OCI-LY7 (cell line): ENCODE data around the gene SLC6A18. TPM values are rescaled to one million over a fixed set of nuclear protein-coding genes. Genes with fewer than 3 reads are reported as not detected.

ENCODE experiments used
- BruUV-seq: library from RNA; stranded (reverse); fragments of 400-500 nt; replicated peaks from 2 replicates; lab custom pipeline; 2021; lab: Mats Ljungman, UMichigan
- CTCF ChIA-PET: fragments of 300-600 bp; sonication (Branson Sonifier 250); formaldehyde crosslinking; loops from one replicate; lab custom pipeline; 2022; ENCODE audit warnings: antibody characterized with exemption; ENCODE audit not compliant: unreplicated experiment; lab: Charles Lee
- POLR2A ChIA-PET: fragments of 300-600 bp; sonication (Branson Sonifier 250); formaldehyde crosslinking; loops from one replicate; lab custom pipeline; 2022; ENCODE audit warnings: antibody characterized with exemption; lab: Charles Lee
- DNase-seq: peaks from one replicate; pipeline ENCODE4 v3.0.0-alpha.2; 2015; ENCODE audit warnings: low spot score
- H2AFZ ChIP-seq: fragments of 200-600 bp; sonication (generic), shearing (Covaris generic); 2 replicates; pipeline ENCODE4 v1.6.1; 2014; ENCODE audit warnings: mild to moderate bottlenecking, antibody characterized with exemption, low read length, moderate library complexity
- H3K27ac ChIP-seq: fragments of 200-600 bp; sonication (generic); 2 replicates; pipeline ENCODE4 v1.5.1; 2014; ENCODE audit warnings: mixed run types, low read depth, mild to moderate bottlenecking, moderate library complexity, low read length, inconsistent platforms; ENCODE audit not compliant: poor library complexity, severe bottlenecking
- H3K36me3 ChIP-seq: fragments of 200-600 bp; sonication (generic); 2 replicates; pipeline ENCODE4 v1.6.1; 2014; ENCODE audit warnings: mild to moderate bottlenecking, antibody characterized with exemption, low read length, moderate library complexity, mixed read lengths; ENCODE audit not compliant: insufficient read depth
- H3K4me1 ChIP-seq: fragments of 200-600 bp; sonication (generic); 2 replicates; pipeline ENCODE4 v1.5.1; 2014; ENCODE audit warnings: mild to moderate bottlenecking, low read length; ENCODE audit not compliant: insufficient read depth, poor library complexity, severe bottlenecking
- H3K4me2 ChIP-seq: fragments of 200-600 bp; sonication (generic); 2 replicates; pipeline ENCODE4 v1.6.1; 2014; ENCODE audit warnings: mild to moderate bottlenecking, low read length
- H3K4me3 ChIP-seq: fragments of 200-600 bp; sonication (generic); 2 replicates; pipeline ENCODE4 v1.5.1; 2014; ENCODE audit warnings: mild to moderate bottlenecking, low read depth, low read length; ENCODE audit not compliant: poor library complexity, severe bottlenecking
- H3K79me2 ChIP-seq: fragments of 200-600 bp; sonication (generic); 2 replicates; pipeline ENCODE4 v1.6.1; 2016; ENCODE audit warnings: low read depth, mild to moderate bottlenecking, low read length, moderate library complexity, mixed read lengths; ENCODE audit not compliant: insufficient read depth
- H3K9me2 ChIP-seq: fragments of 200-600 bp; sonication (generic); 2 replicates; pipeline ENCODE4 v1.6.1; 2016; ENCODE audit warnings: mild to moderate bottlenecking, low read length, mixed read lengths; ENCODE audit not compliant: insufficient read depth
- H3K9me3 ChIP-seq: fragments of 200-600 bp; sonication (generic); 2 replicates; pipeline ENCODE4 v1.6.1; 2014; ENCODE audit warnings: mild to moderate bottlenecking, mixed run types, low read length, mixed read lengths
- H4K20me1 ChIP-seq: fragments of 200-600 bp; sonication (generic); 2 replicates; pipeline ENCODE4 v1.6.1; 2014; ENCODE audit warnings: mild to moderate bottlenecking, antibody characterized with exemption, low read length, moderate library complexity, mixed read lengths; ENCODE audit not compliant: insufficient read depth
- EZH2phosphoT487 ChIP-seq: fragments of 200-600 bp; sonication (generic); IDR thresholded peaks from 2 replicates; pipeline ENCODE4 v1.6.1; 2018; ENCODE audit warnings: low read depth, borderline replicate concordance, mild to moderate bottlenecking, mixed run types, antibody characterized with exemption, low read length, moderate library complexity, mixed read lengths
- intact Hi-C: fragments of 100-400 bp; cut with micrococcal nuclease; formaldehyde crosslinking; loops from one replicate; pipeline ENCODE4 v1.10.0; 2022; ENCODE audit not compliant: unreplicated experiment
- total RNA-seq, 2 experiments: library from RNA; depleted of rRNA in 1 of 2; stranded (reverse); fragments of >200 nt in 1 of 2; shearing (Covaris generic) in 1 of 2; gene quantifications; 2 replicates each; pipeline ENCODE4 v1.2.3, GENCODE V29; 2014 to 2022
- TF ChIP-seq, protein P1 (sequence below): fragments of 200-600 bp; sonication (generic); conservative IDR thresholded peaks from 2 replicates; pipeline ENCODE4 v1.5.1; 2014; ENCODE audit warnings: mild to moderate bottlenecking, antibody characterized with exemption, low read length, moderate library complexity, mixed read lengths

Gene SLC6A18
- total RNA-seq, 2 experiments from 2014 or later = not detected

DNA sequence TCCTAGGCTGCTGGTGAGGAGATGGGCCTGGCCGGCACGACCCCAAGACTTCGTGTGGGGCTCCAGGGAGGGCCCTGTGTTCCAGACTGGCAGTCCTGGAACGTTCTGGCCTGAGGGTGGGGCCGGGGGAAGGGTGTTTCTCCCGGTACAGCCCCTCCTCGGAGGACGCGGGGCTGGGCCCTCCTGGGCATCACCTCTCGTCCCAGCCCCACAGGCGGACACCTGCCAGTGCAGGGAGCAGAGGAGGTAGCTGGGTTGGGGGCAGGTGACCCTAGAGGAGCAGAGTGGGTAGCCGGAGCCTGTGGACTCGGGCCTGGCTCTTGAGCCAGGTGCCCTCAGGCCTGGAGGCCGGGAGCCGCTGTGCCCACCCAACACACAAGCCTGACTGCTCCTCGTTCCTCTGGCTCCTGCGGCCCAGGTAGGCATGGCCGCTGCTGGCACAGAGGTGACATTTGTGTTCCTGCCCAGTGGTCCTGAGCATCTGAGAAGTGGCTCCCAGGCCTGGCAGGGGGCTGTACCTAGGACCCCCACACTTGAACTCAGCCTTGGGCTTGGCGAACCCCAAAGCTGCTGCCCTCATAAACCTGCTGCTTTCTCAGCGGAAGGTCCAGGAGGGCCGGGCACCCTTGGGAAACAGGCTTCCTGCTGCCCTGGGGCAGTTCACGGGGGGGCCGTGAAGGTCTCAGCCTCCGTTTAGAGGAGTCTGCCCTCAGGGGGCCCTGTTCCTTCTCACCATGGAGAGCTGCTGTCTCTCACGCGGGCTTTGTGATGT is 23.0 kb upstream of the SLC6A18 start:
- BruUV-seq = no TSS peak
- POLR2A ChIA-PET = no interaction called here
- H3K9me3 ChIP-seq = no peaks in the 10 kb centered on the region

DNA sequence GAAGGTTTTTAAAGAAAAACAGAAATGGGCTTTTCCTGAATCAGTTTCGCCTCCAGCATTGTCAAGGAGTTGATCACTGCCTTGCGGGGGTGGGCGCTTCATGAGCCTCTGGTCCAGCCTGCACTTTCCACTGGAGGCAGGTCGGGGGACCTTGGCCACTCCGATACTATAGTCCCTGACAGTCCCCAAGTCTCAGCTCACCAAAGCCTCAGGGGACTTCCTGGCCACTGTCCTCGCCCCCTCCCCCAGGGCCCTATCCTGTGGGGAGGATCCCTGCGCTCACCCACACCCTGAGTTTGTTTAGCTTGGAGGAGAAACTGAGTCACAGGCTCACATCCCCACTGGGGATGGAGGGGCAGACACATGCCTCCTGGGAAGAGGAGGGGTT is 22.4 kb upstream of the SLC6A18 start:
- DNase-seq = no peak
- H2AFZ ChIP-seq = no peak overlapping the region
- H4K20me1 ChIP-seq = no peaks in the 10 kb centered on the region
- H3K4me2 ChIP-seq = no peak overlapping the region
- no peak overlapping the region for H3K4me3 ChIP-seq
- no peaks in the 10 kb centered on the region for H3K79me2 ChIP-seq
- no peak overlapping the region for H3K27ac ChIP-seq
- H3K36me3 ChIP-seq = no peaks in the 10 kb centered on the region
- ChIA-PET CTCF (no interaction called here), POLR2A (no interaction called here)
- H3K4me1 ChIP-seq = no peaks in the 10 kb centered on the region
- no peaks in the 10 kb centered on the region for H3K9me3 ChIP-seq
- no peak for TF ChIP-seq EZH2phosphoT487
- TF ChIP-seq, protein P1, sequence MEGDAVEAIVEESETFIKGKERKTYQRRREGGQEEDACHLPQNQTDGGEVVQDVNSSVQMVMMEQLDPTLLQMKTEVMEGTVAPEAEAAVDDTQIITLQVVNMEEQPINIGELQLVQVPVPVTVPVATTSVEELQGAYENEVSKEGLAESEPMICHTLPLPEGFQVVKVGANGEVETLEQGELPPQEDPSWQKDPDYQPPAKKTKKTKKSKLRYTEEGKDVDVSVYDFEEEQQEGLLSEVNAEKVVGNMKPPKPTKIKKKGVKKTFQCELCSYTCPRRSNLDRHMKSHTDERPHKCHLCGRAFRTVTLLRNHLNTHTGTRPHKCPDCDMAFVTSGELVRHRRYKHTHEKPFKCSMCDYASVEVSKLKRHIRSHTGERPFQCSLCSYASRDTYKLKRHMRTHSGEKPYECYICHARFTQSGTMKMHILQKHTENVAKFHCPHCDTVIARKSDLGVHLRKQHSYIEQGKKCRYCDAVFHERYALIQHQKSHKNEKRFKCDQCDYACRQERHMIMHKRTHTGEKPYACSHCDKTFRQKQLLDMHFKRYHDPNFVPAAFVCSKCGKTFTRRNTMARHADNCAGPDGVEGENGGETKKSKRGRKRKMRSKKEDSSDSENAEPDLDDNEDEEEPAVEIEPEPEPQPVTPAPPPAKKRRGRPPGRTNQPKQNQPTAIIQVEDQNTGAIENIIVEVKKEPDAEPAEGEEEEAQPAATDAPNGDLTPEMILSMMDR = no peak
- H3K9me2 ChIP-seq = no peaks in the 10 kb centered on the region
- intact Hi-C loops = no loop called here
- BruUV-seq = no TSS peak

More for the DNA sequence above, 23.0 kb upstream of the SLC6A18 start:
- TF ChIP-seq, protein P1 = no peak
- no peak for TF ChIP-seq EZH2phosphoT487
- Histone ChIP-seq H3K4me2 (no peak overlapping the region), H3K4me3 (no peak overlapping the region), H3K79me2 (no peaks in the 10 kb centered on the region), H2AFZ (no peak overlapping the region), H3K9me2 (no peaks in the 10 kb centered on the region), H3K27ac (no peak overlapping the region), H4K20me1 (no peaks in the 10 kb centered on the region), H3K36me3 (no peaks in the 10 kb centered on the region), H3K4me1 (no peaks in the 10 kb centered on the region)
- no peak for DNase-seq
- CTCF ChIA-PET = no interaction called here
- intact Hi-C loops = no loop called here

DNA sequence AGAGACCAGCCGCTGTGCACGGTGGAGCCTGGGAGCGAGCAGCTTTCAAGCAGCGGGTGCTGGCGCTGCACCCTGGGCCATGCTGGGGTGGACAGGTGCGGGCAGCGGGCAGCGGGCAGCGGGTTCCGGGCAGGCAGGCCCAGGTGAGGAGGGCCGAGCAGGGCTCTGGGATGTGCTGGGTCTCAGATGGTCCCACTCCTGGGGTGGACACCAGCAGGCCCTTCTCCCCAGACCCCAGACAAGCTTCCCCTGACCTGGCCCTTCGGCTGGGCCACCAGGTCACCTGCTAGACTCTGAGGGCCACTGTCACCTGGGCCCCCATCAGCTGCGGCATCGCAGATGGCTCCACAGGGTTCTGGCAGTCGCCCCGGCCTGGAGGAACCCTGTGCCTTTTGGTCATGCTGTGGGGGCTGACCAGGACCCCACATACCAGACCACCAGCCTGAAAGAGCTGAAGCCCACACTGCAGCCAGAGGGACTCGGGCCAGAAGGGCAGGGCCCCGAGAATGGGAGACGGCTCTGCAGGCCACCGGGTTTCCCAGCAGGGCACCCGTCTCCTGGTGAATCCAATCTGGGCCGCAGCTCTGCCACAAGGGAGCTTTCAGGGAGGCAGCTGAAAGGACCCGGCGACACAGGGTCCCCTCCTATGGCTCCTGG is 21.7 kb upstream of the SLC6A18 start:
- Histone ChIP-seq H3K9me3 (no peaks in the 10 kb centered on the region), H3K9me2 (no peaks in the 10 kb centered on the region), H3K79me2 (no peaks in the 10 kb centered on the region), H3K27ac (no peak overlapping the region), H3K4me1 (no peaks in the 10 kb centered on the region), H3K4me3 (no peak overlapping the region), H3K4me2 (no peak overlapping the region), H4K20me1 (no peaks in the 10 kb centered on the region), H3K36me3 (no peaks in the 10 kb centered on the region), H2AFZ (no peak overlapping the region)
- no TSS peak for BruUV-seq
- TF ChIP-seq, protein P1 = no peak
- TF ChIP-seq EZH2phosphoT487 = no peak
- POLR2A ChIA-PET = interaction anchor here (0.6 kb wide), 1 partner anchor 401 kb away, joined by 4 read pairs; no protein-coding TSS in a partner anchor
- DNase-seq = no peak
- intact Hi-C loops = no loop called here
- CTCF ChIA-PET = no interaction called here
